DOHH2 (cell line): ENCODE results near the gene AMPH.

ENCODE experiments used
- CTCF ChIP-seq: fragments of 200-600 bp; sonication (generic); IDR thresholded peaks from one replicate; pipeline ENCODE4 v1.5.1; 2014; ENCODE audit warnings: antibody characterized with exemption, mild to moderate bottlenecking, low read depth, low read length; ENCODE audit not compliant: poor library complexity, severe bottlenecking
- EZH2phosphoT487 ChIP-seq: fragments of 200-600 bp; sonication (generic); IDR thresholded peaks from 2 replicates; pipeline ENCODE4 v1.6.1; 2017; ENCODE audit warnings: borderline replicate concordance, mild to moderate bottlenecking, antibody characterized with exemption, low read length, moderate library complexity, mixed read lengths

GRCh38 chr7:38424750-38425463 lies 206.3 kb downstream of the AMPH start:
- TF ChIP-seq CTCF (peak; percentile 28), EZH2phosphoT487 (no peak)
